Kidney (tissue), 14 donors: ENCODE results near the gene HSF5. TPM values are rescaled to one million over a fixed set of nuclear protein-coding genes. Genes with fewer than 3 reads are reported as not detected.

Experiments
- DNase-seq, 5 donors: peaks; one replicate each; pipeline ENCODE4 v3.0.0-alpha.2; 2013 to 2020
- FAIRE-seq: peaks from 2 replicates; lab custom pipeline; 2012; peaks lifted over from hg19 to GRCh38; lab: Jason Lieb, UNC
- H3K27ac ChIP-seq, 2 donors: one replicate each; pipeline ENCODE4 v1.7.0; 2013; ENCODE audit warnings: low read depth in 2 of 2, low read length in 2 of 2, inconsistent platforms in 1 of 2
- H3K27me3 ChIP-seq: one replicate; pipeline ENCODE4 v1.7.1; 2013; ENCODE audit warnings: low read length, inconsistent platforms; ENCODE audit not compliant: control insufficient read depth, insufficient read depth
- H3K36me3 ChIP-seq, 3 donors: one replicate each; pipeline versions ENCODE4 v1.7.0 to v1.7.1; 2013; ENCODE audit warnings: low read length in 3 of 3, control low read depth in 1 of 3, inconsistent platforms in 1 of 3; ENCODE audit not compliant: insufficient read depth in 3 of 3, control insufficient read depth in 2 of 3
- H3K4me1 ChIP-seq, 3 donors: one replicate each; pipeline versions ENCODE4 v1.7.0 to v1.7.1; 2013; ENCODE audit warnings: low read length in 3 of 3, inconsistent platforms in 1 of 3, low read depth in 1 of 3; ENCODE audit not compliant: control insufficient read depth in 2 of 3, insufficient read depth in 2 of 3
- H3K4me3 ChIP-seq, 3 donors: one replicate each; pipeline versions ENCODE4 v1.7.0 to v1.8.1; 2013; ENCODE audit warnings: low read length in 3 of 3, control low read depth in 1 of 3, inconsistent platforms in 1 of 3
- H3K9ac ChIP-seq, 3 donors: one replicate each; pipeline versions ENCODE4 v1.7.0 to v1.7.1; 2013; ENCODE audit warnings: low read length in 3 of 3, control low read depth in 1 of 3, inconsistent platforms in 1 of 3
- H3K9me3 ChIP-seq, 3 donors: one replicate each; pipeline versions ENCODE4 v1.7.0 to v1.7.1; 2013; ENCODE audit warnings: low read length in 3 of 3, control low read depth in 1 of 3, inconsistent platforms in 1 of 3; ENCODE audit not compliant: control insufficient read depth in 2 of 3, insufficient read depth in 1 of 3
- intact Hi-C: fragments of 100-400 bp; cut with DNase I; formaldehyde crosslinking; loops from one replicate; pipeline ENCODE4 v1.11.1; 2022
- polyA plus RNA-seq: library from polyadenylated mRNA; stranded (reverse); fragments of 350-450 nt; fragmentation: Illumina TruSeq; extraction: RNeasy Lipid Tissue Mini Kit (QIAGEN cat#74804); gene quantifications from one replicate; pipeline ENCODE4 v1.2.3, GENCODE V29; 2014; ENCODE audit warnings: low read depth, low replicate concordance; ENCODE audit not compliant: insufficient read depth
- total RNA-seq: library from RNA; stranded (reverse); fragmentation: NEBNext Ultra II Directional; extraction: Animal tissue kit (Norgen Biotek cat#: 25700); gene quantifications from one replicate; pipeline ENCODE4 v1.2.1, GENCODE V29; 2021
- TF ChIP-seq, protein P1 (sequence below): IDR thresholded peaks from 3 replicates; pipeline ENCODE4 v1.5.1; 2012; ENCODE audit warnings: mild to moderate bottlenecking, moderate library complexity, borderline replicate concordance; ENCODE audit not compliant: insufficient read depth; ENCODE audit errors: extremely low read depth
- donor health status: control.
- donor health status: control.
- donor health status: control.
- donor health status: control.
- donor health status: control.
- donor health status: DM: yes; HTN: yes; CAD: no.
- donor health status: Normal renal cell carcinoma (clear cell type).

HSF5 gene
- total and polyA plus RNA-seq, 2 donors from 2014 or later, result 0.19 TPM; not detected in 1

DNA sequence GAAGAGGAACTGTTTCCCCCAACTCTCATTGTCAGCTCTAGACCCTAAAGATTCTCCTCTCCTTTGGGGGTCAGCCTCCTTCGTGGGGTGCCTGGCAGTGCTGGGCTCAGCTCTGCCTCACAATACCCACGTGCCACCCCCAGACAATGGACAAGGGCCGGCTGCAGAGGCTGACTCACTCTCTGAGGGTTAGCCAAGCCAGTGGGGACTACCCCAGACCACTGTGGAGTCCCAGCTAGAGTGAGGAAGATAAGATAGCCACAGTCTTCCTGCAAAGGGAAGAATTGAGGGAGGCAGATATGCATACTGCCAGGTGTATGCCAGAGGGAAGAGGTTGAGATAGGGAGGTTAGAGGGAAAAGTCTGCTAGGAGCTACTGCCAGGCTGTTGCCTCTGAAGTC is 39.7 kb upstream of the HSF5 start:
- DNase-seq (no peak), FAIRE-seq (no peak)
- H3K36me3 ChIP-seq, result no peaks in the 10 kb centered on the region
- TF ChIP-seq, protein P1, sequence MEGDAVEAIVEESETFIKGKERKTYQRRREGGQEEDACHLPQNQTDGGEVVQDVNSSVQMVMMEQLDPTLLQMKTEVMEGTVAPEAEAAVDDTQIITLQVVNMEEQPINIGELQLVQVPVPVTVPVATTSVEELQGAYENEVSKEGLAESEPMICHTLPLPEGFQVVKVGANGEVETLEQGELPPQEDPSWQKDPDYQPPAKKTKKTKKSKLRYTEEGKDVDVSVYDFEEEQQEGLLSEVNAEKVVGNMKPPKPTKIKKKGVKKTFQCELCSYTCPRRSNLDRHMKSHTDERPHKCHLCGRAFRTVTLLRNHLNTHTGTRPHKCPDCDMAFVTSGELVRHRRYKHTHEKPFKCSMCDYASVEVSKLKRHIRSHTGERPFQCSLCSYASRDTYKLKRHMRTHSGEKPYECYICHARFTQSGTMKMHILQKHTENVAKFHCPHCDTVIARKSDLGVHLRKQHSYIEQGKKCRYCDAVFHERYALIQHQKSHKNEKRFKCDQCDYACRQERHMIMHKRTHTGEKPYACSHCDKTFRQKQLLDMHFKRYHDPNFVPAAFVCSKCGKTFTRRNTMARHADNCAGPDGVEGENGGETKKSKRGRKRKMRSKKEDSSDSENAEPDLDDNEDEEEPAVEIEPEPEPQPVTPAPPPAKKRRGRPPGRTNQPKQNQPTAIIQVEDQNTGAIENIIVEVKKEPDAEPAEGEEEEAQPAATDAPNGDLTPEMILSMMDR, result no peak
- H3K27me3 ChIP-seq, result no peaks in the 10 kb centered on the region
- intact Hi-C loops, result no loop called here
- no peaks in the 10 kb centered on the region for H3K9me3 ChIP-seq
- peak overlapping the region; percentile 22 to 63 for H3K27ac ChIP-seq
- H3K4me1 ChIP-seq, result peaks cover 0 to 34% (median 0%) of the 10 kb centered on the region in 3 donors
- no peak overlapping the region for H3K9ac ChIP-seq
- peak overlapping the region in 1 of 3 donors; percentile 51 for H3K4me3 ChIP-seq

DNA sequence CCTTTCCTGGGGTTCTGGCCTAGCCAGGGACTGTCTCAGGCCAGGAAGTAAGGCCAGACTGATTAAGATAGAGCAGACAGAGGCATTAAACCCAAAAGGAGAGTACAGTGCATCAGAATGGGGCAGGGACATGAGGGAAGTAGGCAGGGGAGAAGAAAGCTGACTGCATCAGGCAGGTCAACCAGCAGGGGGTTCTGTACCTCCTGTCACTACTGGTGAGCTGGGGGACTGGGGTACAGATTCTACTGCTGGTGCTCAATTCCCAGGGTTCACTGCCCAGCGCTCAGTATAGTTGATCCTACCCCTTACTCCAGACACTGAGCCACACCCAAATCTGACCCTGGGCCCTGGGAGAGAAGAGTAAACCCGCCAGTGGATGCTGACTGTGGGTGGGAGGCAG is 39.1 kb upstream of the HSF5 start:
- TF ChIP-seq, protein P1, result peak; percentile 10
- Histone ChIP-seq H3K36me3 (no peaks in the 10 kb centered on the region), H3K9me3 (no peaks in the 10 kb centered on the region), H3K27ac (peak overlapping the region; percentile 51 to 63), H3K9ac (peak overlapping the region in 2 of 3 donors; percentile 19 to 25), H3K4me3 (peak overlapping the region in 1 of 3 donors; percentile 51), H3K4me1 (peaks cover 0 to 27% (median 0%) of the 10 kb centered on the region in 3 donors), H3K27me3 (no peaks in the 10 kb centered on the region)
- FAIRE-seq, result no peak
- DNase-seq, result no peak
- intact Hi-C loops, result no loop called here

DNA sequence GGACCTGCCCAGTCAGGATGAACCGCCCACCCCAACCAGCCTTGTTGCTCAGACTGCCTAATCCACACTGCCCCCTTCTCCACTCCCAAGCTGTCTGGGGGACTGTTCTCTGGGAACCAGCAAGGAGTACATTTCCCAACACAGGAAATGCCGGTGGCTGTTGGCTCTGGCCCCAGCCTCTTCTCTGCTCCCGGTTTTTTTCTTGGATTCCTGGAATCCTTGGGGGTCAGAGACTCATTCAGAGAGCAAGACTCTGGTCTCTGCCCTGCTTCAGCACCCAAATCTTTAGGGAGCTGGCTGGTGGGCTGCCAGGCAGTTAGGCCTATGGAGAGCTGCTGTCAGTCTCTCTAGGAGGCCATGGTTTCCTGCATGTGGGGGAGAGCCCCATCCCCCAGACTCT is 37.0 kb upstream of the HSF5 start:
- TF ChIP-seq, protein P1, result no peak
- Histone ChIP-seq H3K27me3 (no peaks in the 10 kb centered on the region), H3K4me1 (peaks cover 0 to 21% (median 0%) of the 10 kb centered on the region in 3 donors), H3K4me3 (no peak overlapping the region), H3K9me3 (no peaks in the 10 kb centered on the region), H3K36me3 (no peaks in the 10 kb centered on the region), H3K27ac (peak overlapping the region; percentile 63 to 67), H3K9ac (no peak overlapping the region)
- FAIRE-seq (no peak), DNase-seq (peak in 4 of 5 donors; percentile 15 to 91 (median 63))
- intact Hi-C loops, result no loop called here

DNA sequence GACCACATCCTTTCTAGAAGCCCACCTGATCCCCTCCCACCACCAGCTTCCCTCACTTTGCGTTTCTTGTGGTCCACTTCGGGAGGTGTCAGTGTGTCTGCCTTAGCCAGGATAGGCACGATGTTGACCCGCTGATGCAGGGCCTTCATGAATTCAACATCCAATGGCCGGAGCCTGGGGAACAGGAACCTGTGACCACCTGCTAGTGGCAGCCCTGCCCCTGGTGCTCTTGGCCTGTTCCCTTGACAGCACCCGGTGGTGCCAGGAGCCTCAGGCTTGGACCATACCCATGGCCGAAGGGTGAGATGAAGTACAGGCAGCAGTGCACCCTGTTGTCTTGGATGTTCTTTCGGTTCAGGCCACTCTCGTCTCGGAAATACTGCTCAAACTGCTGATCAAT is 33.5 kb upstream of the HSF5 start:
- H3K4me3 ChIP-seq, result no peak overlapping the region
- DNase-seq (peak in 1 of 5 donors; percentile 67), FAIRE-seq (no peak)
- no peaks in the 10 kb centered on the region for H3K9me3 ChIP-seq
- peaks cover under 1 to 16% (median 9%) of the 10 kb centered on the region in 3 donors for H3K4me1 ChIP-seq
- H3K27ac ChIP-seq, result no peak overlapping the region
- H3K9ac ChIP-seq, result no peak overlapping the region
- H3K36me3 ChIP-seq, result no peaks in the 10 kb centered on the region
- intact Hi-C loops, result no loop called here
- TF ChIP-seq, protein P1, result no peak
- no peaks in the 10 kb centered on the region for H3K27me3 ChIP-seq
